Measurements from ENCODE around the gene FREM2. TPM values are rescaled to one million over a fixed set of nuclear protein-coding genes. Genes with fewer than 3 reads are reported as not detected.

Gene FREM2
- total and polyA plus RNA-seq, 2 donors (not counting 3 experiments of a cell fraction or from before 2014, with no cell fraction given) = under 0.01 TPM; not detected in 1

GRCh38 chr13:38769526-38769925, 82.6 kb downstream of the FREM2 start:
- Histone ChIP-seq H2AFZ (ENCODE audit: low read depth, low read length) (no peak overlapping the region), H3K9me1 (replicated peaks; ENCODE audit: control insufficient read depth, extremely low read depth, insufficient read depth, low read length) (no peaks in the 10 kb centered on the region), H3K27me3 (ENCODE audit: control insufficient read depth in 2 of 2, insufficient read depth in 2 of 2, low read length in 2 of 2) (no peaks in the 10 kb centered on the region), H3K9ac (replicated peaks; ENCODE audit: extremely low read depth, insufficient read depth, low read length) (no peak overlapping the region), H3K36me3 (ENCODE audit: control insufficient read depth in 2 of 2, extremely low read depth in 1 of 2, insufficient read depth in 2 of 2, low read length in 2 of 2) (no peaks in the 10 kb centered on the region), H4K20me1 (replicated peaks; ENCODE audit: control insufficient read depth, extremely low read depth, insufficient read depth, low read length) (no peaks in the 10 kb centered on the region), H3K4me3 (replicated peaks in 1 of 3; ENCODE audit: insufficient read depth in 1 of 3, low read depth in 1 of 3, low read length in 3 of 3) (no peak overlapping the region), H3K27ac (ENCODE audit: insufficient read depth, low read depth, low read length) (no peak overlapping the region), H3K4me1 (ENCODE audit: control insufficient read depth, extremely low read depth, insufficient read depth, low read length) (no peaks in the 10 kb centered on the region), H3K79me2 (ENCODE audit: control insufficient read depth, insufficient read depth, low read length) (no peaks in the 10 kb centered on the region), H3K4me2 (ENCODE audit: insufficient read depth, low read length) (no peak overlapping the region), H3K9me3 (replicated peaks; ENCODE audit: control insufficient read depth, insufficient read depth, low read length) (no peaks in the 10 kb centered on the region)
- intact Hi-C loops (cut with micrococcal nuclease) = no loop called here
- TF ChIP-seq CTCF (IDR thresholded peaks at IDR 0.05; ENCODE audit: extremely low read depth in 1 of 2, insufficient read depth in 1 of 2, low read depth in 1 of 2, low read length in 2 of 2) = no peak
- TF ChIP-seq FOS (IDR thresholded peaks at IDR 0.05; ENCODE audit: borderline replicate concordance, insufficient read depth, low read length) = no peak
- no peak for TF ChIP-seq EZH2 (IDR thresholded peaks at IDR 0.05; ENCODE audit: borderline replicate concordance, low read depth, low read length, severe bottlenecking)
- TF ChIP-seq MYC (IDR thresholded peaks at IDR 0.05; ENCODE audit: low read depth, low read length) = no peak
- no peak for TF ChIP-seq POLR2A (IDR thresholded peaks at IDR 0.05; ENCODE audit: low read depth, low read length)
- no peak for TF ChIP-seq GATA2 (IDR thresholded peaks at IDR 0.05; ENCODE audit: insufficient read depth, insufficient read length, low read depth, low read length)
- no peak for TF ChIP-seq POLR2AphosphoS5 (IDR thresholded peaks at IDR 0.05; ENCODE audit: insufficient read depth, low read depth, low read length)
- TF ChIP-seq MAX (IDR thresholded peaks at IDR 0.05; ENCODE audit: insufficient read depth, insufficient read length) = no peak
- no peak for TF ChIP-seq JUN (IDR thresholded peaks at IDR 0.05; ENCODE audit: borderline replicate concordance, insufficient read depth, insufficient read length, low read depth)
- no TSS peak for BruUV-seq (replicated peaks)
- ChIA-PET CTCF (no interaction called here), POLR2A (no interaction called here)
- DNase-seq (ENCODE audit: low read depth, low spot score) = no peak
- no peak for FAIRE-seq
- dilution Hi-C loops (cut with MboI; ENCODE audit: extremely low pct_ligation_motif_present, low sequenced_read_pairs) = no loop called here

All from endothelial cell of umbilical vein (primary cell).